Measurements from ENCODE around the gene PSMG2.
"Not testable (repeated sequence)": the region's sequence is repeated elsewhere in the genome, so short reads cannot be mapped to it uniquely, and the experiment has no call there.

The PSMG2 gene

DNA sequence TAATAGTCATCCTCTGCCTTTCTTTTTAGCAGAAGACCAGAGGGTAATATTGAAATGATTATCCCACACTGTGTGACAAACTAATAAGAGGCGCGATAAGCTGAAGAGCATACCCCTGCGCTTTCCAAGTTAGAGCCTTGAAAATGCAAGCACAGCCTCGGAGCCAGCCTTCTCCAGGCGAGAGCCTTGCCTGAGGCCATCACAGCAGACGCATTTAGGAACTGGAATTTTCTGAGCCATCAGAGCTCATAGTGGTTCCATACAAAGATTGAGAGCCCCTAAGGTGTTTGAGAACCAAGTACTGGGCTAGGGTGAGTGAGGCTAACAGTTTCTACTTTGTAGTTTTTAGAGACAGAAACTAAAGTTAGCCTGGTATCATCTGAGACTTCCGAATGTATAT, 19.9 kb downstream of the PSMG2 start:
- DNase-seq, result no peak

DNA sequence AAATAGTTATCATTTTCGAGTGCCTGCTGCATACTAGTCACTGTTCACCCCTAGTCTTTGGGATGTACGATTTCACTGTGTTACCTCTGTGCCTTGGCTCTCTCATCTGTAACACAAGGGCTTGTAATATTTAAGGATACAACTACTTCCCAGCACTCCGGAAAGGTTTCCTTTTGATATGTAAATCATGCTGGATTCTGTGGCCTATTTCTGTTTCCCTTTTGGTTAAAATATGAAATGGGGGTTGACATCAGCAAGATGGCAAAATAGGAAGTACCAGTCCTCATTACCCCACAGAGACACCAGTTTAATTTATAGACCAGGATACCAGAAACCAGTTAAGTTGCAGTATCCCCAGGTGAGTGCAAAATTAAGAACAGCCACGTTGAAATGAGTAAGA, 23.5 kb downstream of the PSMG2 start:
- no peak for DNase-seq

- peak; percentile 54 for DNase-seq
Measured at GRCh38 chr18:12726774-12727550, 24.1 kb downstream of the PSMG2 start.

GRCh38 chr18:12737243-12737902, 34.5 kb downstream of the PSMG2 start:
- DNase-seq, result no peak

GRCh38 chr18:12741351-12741750, 38.5 kb downstream of the PSMG2 start:
- no peak for DNase-seq

DNA sequence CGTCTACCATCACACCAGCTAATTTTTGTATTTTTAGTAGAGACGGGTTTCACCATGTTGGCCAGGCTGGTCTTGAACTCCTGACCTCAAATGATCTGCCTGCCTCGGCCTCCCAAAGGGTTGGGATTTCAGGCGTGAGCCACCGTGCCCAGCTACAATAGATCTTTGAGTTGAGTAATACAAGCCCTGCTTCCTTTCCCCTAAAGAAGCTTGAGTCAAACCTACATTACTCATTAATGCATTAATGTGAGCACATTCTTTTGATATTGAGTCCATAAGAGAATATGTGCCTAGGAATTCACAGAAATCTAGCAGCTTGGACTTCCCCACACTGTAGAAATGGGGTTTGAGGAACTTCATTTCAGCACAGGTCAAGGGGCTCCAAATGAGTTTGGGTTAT, 39.6 kb downstream of the PSMG2 start:
- DNase-seq, result no peak

- peak; percentile 26 for DNase-seq
Measured at GRCh38 chr18:12744103-12744502, 41.3 kb downstream of the PSMG2 start.

DNA sequence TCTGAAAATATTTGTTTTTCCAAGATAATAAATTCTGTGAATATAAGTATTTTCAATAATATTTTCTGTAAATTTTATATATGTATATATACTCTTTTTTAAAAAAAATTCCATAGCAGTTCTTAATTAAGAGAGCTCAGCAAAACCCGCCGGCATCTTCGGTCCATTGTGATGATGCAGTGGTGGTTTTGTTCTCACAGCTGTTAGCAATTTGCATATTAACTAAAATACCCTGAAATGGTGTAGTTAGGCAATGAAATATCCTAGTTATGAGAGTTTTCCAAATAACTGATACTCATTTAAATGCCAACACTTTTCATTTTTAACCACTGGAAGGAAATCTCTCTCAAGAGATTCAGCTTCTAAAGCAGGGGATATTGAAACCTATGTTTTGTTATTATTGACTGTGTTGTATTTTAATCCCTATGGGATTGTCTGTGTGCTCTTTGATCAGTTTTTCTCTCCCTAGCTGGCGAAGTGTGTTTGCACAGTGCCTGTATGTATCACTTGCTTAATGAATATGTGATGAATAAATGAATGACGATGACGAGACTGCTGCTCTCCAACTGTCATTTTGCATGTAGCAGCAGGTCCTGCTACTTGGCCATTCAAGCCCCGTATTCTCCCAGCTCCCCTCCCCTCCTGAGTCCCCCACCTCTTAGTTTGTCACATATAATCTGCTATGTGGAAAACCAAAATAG, 42.4 kb downstream of the PSMG2 start:
- DNase-seq, result no peak

GRCh38 chr18:12747530-12748315, 44.9 kb downstream of the PSMG2 start:
- no peak for DNase-seq

- no peak for DNase-seq
Measured at GRCh38 chr18:12748671-12749070, 45.8 kb downstream of the PSMG2 start.

DNA sequence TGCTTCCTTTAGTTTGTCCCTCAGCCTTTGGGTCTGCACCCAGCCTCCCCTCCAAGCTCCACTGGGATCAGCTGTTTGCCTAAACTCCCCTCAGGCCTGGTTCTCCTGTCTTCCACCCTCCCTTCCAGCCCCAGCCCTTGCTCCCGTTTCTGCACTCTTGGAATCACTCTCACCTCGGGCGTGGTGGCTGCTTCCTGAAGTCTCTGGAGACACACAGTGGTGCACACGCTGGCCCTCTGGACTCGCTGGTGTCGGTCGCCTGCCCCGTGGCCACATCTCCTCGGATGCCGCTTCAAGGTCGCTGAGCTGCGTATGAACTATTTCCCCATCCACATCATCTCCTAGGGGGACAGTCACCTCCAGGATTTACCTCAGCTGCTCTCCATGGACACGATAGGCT, 46.3 kb downstream of the PSMG2 start:
- no peak for DNase-seq

- DNase-seq, result no peak
Measured at GRCh38 chr18:12750076-12750714, 47.4 kb downstream of the PSMG2 start.

GRCh38 chr18:12750715-12751502, 48.1 kb downstream of the PSMG2 start:
- DNase-seq, result no peak

DNA sequence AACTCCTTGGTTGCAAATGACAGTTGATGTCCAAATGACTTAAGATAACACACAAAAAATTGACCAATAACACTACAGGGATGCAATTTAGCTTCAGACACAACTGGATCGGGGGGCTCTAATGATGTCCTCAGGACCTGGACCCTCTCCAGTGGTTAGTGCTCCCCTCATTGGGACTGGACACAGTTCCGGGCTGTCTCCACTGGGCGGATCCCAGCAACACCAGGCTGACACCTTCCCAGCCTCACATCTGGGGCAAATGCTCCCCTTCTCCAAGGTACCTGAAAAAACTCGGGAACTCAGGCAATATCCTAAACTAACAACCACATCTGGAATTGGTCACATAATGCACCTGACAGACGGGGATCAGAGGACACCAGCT, 48.7 kb downstream of the PSMG2 start:
- DNase-seq, result no peak

- DNase-seq, result no peak
Measured at GRCh38 chr18:12751891-12752290, 49.0 kb downstream of the PSMG2 start.

GRCh38 chr18:12754511-12754910, 51.7 kb downstream of the PSMG2 start:
- no peak for DNase-seq

GRCh38 chr18:12755606-12756005, 52.8 kb downstream of the PSMG2 start:
- not testable (repeated sequence) for DNase-seq

- not testable (repeated sequence) for DNase-seq
Measured at GRCh38 chr18:12756619-12757239, 53.9 kb downstream of the PSMG2 start.

- DNase-seq, result not testable (repeated sequence)
Measured at GRCh38 chr18:12758566-12758965, 55.7 kb downstream of the PSMG2 start.

DNA sequence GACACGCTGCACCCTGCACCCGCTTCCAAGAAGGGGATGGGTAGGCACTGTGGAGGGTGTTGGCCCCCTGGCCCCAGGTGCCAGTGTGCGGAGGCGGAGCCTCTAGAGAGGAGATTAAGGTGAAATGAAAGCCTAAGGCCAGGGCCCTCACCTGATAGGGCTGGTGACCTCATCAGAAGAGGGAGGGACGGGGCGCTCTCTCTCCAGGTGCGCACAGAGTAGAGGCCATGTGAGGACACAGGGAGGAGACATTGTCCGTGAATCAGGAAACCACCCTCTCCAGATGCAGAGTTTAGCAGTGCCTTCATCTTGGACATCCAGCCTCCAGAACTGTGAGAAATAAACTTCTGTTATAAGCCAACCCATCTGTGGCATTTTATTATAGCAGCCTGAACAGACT, 62.3 kb downstream of the PSMG2 start:
- no peak for DNase-seq

DNA sequence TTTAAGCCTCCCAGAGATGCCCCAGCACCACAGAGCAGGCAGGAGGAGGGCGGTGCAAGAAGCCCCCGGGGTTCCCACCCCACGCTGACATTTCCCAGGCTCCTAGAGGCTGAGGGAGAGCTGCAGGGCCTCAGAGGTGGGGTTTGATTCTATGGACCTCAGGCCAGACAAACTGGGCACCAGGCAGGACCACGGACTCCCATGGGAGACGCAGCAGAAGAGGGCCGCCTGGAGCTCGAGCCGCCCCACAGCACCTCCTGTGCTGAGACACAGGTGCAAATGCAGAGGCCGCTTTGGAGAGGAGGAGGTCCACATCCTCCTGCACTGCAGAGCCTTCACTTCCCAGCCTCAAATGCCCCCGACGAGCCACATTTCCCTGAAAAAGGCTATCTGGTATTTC, 62.7 kb downstream of the PSMG2 start:
- no peak for DNase-seq

All from central memory CD4-positive, alpha-beta T cell (primary cell).